NCI-H226 (cell line): ENCODE measurements around the gene ACSF3.

Experiments used
- DNase-seq: peaks from one replicate; pipeline ENCODE4 v3.0.0-alpha.2; 2015

Gene ACSF3

GRCh38 chr16:89093602-89094251, at the start of gene ACSF3:
Gene ACSF3 (plus strand): TSS chr16:89093852. CDS start chr16:89100682, 6,830 bp downstream.
- peak; percentile 50 for DNase-seq

- DNase-seq = no peak
Observed at GRCh38 chr16:89044418-89045180, 49.1 kb upstream of the ACSF3 start.

DNA sequence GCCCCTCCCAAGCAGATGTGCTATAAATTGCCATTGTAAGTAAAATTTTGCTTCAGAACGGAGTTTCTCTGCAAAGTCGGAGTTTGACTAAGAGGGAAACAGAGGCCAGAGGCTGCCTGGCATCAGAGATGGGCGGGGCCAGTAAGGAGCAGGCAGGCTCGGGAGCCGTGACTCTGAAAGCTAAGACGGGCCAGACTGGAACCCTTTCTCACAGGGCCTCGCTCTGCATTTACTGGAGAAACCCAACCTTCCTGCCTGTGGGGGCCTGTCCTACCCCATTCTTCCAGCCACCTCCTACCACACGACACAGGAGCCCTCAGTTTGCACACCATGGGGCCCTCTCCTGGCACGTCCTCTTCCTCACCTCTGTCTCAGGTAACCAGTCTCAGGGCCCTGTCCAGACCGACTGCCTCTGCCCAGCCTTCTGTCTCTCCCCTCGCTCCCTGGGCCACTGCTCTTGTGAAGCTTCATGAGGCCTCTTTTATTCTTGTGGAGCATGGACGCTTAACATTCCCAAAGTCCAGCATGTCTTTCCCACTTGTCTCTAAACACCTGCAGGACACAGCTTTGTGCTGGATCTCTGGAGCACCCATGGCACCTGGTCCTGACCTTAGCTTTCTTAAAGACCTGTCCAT, 48.4 kb upstream of the ACSF3 start:
- DNase-seq = no peak

DNA sequence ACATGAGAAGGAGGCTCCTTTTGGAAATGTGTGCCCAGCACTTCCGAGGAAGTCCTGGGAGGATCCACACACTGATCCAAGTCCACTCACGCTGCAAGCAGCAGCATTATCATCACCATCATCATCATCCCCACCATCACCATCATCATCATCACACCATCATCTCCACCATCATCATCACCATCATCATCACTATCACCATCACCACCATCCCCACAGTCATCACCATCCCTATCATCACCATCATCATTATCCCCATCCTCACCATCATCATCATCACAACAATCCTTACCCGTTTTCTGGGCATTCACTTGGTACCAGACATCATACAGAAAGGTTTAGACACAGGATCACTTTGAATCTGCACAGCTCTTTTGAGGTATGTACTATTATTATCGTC, 47.8 kb upstream of the ACSF3 start:
- no peak for DNase-seq

DNA sequence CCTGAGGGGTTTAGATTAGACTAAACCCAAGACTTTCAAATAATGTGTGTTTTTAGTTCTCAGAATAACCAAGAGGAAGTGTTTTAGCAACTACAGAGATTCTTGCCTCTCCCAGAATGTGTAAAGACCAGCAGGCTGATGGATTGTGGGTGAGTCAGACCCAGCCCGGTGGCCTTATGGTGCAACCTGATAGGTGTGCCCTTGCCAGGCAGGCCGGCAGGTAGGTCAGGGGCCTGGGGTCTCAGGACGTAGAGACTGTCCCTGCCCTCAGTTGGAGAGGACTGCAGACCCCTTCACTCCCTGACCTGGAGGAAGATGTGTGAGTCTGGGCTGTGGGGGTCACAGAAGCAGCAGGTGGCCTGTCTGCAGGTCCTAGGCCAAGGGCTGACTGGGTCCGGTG, 47.2 kb upstream of the ACSF3 start:
- no peak for DNase-seq

DNA sequence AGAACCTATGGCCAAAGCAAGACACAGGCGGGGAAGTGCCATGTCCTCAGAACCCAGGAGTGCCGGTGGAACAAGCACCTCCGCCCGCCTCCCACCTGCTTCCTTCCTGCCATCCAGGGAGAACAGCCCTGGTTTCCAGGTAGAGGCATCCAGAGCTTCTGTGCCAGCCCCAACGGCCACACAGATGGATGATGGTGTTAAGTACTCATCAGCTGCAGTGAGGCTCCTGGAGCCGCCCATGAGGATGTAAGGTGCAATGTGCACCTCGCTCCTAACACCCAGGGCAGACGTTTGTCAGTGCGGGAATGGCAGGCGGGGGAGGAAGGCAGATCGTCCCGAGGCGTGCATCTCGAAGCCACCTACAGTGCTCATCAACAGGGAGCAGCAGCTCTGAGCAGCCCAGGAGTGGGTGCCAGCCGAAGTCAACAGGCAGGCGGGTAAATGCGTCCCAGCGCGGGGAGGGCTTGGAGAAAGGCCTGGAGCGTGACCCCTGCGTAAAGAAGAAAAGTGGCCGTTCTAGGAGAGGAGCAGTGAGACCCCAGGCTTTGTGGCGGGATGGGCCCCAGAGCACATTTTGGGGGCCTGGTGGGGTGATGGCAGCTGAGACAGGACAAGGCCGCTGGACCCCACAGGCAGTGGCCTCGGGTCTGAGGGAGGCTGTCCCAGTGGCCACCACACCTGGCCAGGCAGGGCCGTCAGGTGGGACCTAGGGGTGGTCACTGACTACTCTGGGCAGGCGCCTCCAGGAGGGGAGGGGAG, 46.1 kb upstream of the ACSF3 start:
- DNase-seq = no peak

DNA sequence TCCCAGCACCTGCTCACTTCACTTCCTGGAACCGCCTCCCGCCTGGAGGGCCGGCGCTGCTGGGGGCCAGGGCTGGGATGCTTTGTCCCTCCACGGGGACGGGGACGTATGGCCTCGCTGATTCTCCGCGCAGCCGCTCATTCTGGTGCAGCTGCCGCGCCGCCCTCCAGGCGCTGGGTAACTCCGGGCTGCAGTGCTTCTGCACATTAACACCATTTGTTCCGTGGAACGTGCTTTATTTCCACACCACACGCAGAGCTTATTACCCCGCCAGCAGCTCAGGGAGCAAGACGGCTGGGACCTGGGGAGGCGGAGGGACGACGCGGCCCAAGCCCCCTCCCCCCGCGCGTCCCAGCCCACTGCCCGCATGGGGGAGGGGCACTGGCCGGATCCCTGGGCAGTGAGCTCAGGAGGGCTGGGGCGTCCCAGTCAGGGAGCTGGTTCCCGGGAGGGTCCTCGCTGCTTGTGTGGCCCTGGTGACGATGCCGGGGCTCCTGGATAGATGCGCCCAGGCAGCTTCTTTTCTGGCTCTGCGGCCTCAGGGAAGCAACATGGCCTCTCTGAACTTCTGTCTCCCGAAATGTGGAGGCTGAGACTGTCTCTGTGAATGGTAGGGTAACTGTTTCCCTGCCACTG, 45.4 kb upstream of the ACSF3 start:
- DNase-seq = no peak

- DNase-seq = no peak
Observed at GRCh38 chr16:89048871-89049422, 44.7 kb upstream of the ACSF3 start.

GRCh38 chr16:89049484-89050118, 44.1 kb upstream of the ACSF3 start:
- no peak for DNase-seq

- DNase-seq = no peak
Observed at GRCh38 chr16:89050119-89050867, 43.4 kb upstream of the ACSF3 start.

DNA sequence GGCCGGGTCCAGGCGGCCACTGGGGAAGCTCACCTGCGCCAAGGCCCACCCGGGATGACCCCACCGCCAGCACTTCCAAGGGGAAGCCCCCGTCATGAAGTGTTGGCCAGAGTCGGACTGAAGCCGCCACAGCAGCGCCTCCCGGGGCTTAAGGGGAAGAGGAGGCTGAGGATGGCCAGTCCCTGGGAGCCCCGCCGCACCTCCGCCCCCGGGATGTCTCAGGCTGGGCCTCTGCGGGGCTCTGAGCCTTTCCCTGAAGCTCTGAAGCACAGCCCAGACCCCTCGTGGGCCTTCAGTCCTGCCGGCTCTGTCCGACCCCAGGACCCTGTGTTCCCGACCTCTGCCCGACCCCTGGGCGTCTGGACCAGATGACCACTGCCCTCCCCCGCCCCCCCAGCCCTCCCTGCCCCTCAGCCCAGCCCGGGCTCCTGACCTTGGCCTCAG, 42.8 kb upstream of the ACSF3 start:
- DNase-seq = no peak

GRCh38 chr16:89051521-89052166, 42.0 kb upstream of the ACSF3 start:
- no peak for DNase-seq

DNA sequence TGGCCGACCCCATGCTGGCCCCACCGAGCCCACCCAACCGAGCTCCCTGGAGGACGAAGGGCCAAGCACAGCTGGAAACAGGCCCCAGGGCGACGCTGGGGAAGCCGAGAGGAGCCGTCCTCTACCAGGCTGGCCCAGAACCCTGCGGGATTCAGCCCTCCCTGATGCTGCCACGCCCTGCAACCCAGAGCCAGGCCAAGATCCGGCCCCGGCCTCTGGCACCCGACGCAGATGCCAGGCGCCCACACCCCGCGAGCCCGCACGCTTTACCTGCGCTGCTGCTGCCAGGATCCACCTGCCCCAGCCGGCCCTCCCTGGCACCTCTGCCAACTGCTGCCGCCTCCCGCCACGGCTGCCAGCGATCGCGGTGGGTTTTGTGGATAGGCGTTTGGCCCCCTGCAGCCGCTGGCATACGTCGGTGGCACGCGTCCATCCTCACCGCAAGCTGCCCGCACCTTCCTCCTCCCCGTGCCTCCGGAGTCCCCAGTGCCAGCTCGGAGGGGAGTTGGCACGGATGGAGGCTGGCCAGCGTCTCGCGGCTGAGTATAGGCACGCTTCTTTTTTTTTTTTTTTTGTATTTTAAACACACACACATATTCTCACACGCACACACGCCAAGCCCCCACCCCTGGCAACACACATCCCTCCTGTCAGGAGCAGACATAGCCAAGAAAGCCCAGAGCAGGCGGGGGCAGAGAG, 41.3 kb upstream of the ACSF3 start:
- DNase-seq = no peak

DNA sequence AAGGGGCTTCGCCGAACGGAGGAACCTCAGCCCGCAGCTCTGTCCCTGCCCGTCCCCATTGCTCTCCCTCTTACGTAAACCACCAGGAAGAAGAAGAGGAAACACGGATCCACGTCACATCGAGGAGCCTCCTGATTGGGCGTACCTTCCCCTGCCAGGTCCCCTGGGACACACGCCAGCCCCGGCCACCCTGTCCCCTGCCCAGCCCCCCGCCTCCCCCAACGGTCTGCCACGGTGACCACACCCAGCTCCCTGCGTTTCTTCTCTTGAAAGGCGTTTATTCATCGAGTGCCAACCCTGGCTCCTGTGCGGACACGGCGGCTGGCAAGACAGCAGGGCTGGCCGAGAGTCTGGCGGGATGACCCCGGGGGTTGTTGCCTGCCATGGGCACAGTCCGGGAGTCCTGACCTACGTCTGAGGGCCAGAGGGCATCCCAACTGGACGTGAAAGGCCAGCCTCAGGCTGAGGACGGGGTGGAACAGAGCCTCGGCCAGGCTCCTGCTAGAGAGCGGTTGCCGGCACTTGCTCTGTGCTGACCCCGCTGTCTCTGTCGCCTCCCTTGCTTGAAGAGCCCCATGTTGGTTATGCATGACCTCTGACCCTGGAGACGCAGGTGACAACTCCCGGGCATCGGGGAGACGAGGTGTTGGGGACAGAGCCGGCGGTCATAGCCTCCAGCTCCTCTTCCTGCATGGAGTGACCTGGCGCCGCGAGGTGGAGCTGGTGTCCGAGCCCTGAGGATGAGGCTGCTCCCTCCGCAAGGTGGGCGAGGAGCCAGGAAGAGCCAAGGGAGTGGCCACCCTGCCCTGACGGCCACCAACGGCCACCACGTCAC, 40.5 kb upstream of the ACSF3 start:
- DNase-seq = no peak

DNA sequence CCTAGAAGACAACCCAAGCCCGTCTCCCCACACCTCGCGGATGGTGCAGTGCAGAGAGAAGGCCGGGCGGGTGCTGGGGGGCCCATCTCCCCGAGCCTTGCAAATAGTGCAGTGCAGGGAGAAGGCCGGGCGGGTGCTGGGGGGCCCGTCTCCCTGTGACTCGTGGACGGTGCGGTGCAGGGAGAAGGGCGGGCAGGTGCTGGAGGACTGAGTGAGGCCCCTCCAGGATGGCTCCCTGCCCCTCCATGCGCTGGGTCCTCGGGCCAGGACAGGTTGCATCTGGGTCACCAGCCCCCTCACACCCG, 40.0 kb upstream of the ACSF3 start:
- DNase-seq = no peak

GRCh38 chr16:89054261-89054661, 39.4 kb upstream of the ACSF3 start:
- DNase-seq = no peak

DNA sequence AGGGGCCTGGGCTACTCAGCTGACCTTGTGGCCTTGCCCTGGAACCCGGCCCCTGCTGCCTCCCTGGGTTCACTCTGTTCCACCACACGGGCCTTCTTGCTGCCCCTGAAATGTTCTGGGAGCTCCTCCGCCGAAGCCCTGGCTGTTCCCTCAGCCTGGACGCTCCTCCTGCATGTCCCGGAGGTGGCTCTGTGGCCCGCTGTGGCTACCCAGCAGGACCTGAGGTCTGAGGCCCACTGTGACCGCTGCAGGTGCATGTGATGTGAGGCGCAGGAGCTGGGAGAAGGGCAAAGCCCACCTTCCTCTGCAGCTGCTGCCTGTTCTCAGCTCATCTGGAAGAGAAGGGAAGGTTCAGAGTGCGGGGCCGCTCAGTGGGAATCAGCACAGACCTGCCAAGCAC, 38.9 kb upstream of the ACSF3 start:
- no peak for DNase-seq

GRCh38 chr16:89055313-89055712, 38.3 kb upstream of the ACSF3 start:
- DNase-seq = no peak

DNA sequence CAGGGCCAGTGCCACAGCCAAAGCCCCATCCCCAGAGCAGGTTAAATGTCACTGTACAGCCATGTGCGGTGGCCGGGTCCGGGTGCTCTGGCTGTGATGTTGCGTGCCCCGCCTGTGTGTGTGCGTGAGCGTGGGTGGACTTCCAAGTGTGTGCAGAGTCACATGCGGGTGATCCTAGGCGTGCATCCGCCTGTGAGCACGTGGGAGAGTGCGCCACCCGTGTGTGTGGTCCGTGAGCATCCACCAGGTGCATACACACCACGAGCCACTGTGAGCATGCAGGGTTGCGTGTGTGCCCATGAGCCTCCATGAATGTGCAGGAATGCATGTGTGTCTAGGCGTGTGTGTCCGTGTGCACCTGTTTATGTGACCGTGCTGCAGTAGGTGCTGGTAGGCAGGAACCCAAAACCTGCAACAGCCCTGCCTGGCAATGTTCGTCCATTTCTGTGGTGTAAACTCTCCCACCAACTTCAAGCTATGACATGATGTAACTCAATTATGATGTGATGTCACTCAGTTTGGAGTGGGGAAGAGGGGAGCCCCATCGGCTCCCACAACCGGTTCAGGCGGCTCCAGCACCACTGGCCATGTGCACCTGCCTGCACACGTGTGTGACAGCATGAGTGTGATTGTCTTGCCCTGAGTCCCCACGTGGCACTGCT, 37.6 kb upstream of the ACSF3 start:
- DNase-seq = no peak
